NCI-H146 (cell line): ENCODE measurements around the gene PHF10.
A peak's percentile ranks its signal among the peaks of the same experiment; 100 is the strongest.

Experiments used
- DNase-seq: peaks from one replicate; lab custom pipeline; 2025; lab: John Stamatoyannopoulos, UW

The PHF10 gene

GRCh38 chr6:169677096-169677495, 47.2 kb downstream of the PHF10 start:
- DNase-seq = no peak

GRCh38 chr6:169675011-169675410, 49.3 kb downstream of the PHF10 start:
- no peak for DNase-seq

- no peak for DNase-seq
These were observed 52.7 kb downstream of the PHF10 start for GRCh38 chr6:169671563-169671962.

GRCh38 chr6:169669889-169670288, 54.4 kb downstream of the PHF10 start:
- DNase-seq = no peak

GRCh38 chr6:169669147-169669546, 55.2 kb downstream of the PHF10 start:
- DNase-seq = peak; percentile 54

GRCh38 chr6:169668203-169668847, 56.0 kb downstream of the PHF10 start:
- no peak for DNase-seq

GRCh38 chr6:169667716-169668115, 56.6 kb downstream of the PHF10 start:
- no peak for DNase-seq

GRCh38 chr6:169666441-169666840, 57.9 kb downstream of the PHF10 start:
- no peak for DNase-seq

- peak; percentile 98 for DNase-seq
These were observed 59.0 kb downstream of the PHF10 start for GRCh38 chr6:169665289-169665688.

GRCh38 chr6:169664227-169664626, 60.1 kb downstream of the PHF10 start:
- no peak for DNase-seq

- DNase-seq = peak; percentile 65
These were observed 60.8 kb downstream of the PHF10 start for GRCh38 chr6:169663468-169663867.

GRCh38 chr6:169661391-169661756, 62.9 kb downstream of the PHF10 start:
- DNase-seq = no peak

GRCh38 chr6:169660751-169661390, 63.4 kb downstream of the PHF10 start:
- no peak for DNase-seq

GRCh38 chr6:169659820-169660610, 64.3 kb downstream of the PHF10 start:
- no peak for DNase-seq

- DNase-seq = no peak
These were observed 67.1 kb downstream of the PHF10 start for GRCh38 chr6:169657284-169657610.

- DNase-seq = no peak
These were observed 67.6 kb downstream of the PHF10 start for GRCh38 chr6:169656546-169657283.

- no peak for DNase-seq
These were observed 69.5 kb downstream of the PHF10 start for GRCh38 chr6:169654598-169655391.
